Sigmoid colon (tissue), 7 donors: Measurements from ENCODE around the gene HLTF. TPM values are rescaled to one million over a fixed set of nuclear protein-coding genes. Genes with fewer than 3 reads are reported as not detected.

Experiments
- DNase-seq: peaks from one replicate; pipeline ENCODE4 v3.0.0-alpha.2; 2019
- H3K27ac ChIP-seq, 4 donors: fragments of 200-600 bp; sonication (generic); one replicate each; pipeline ENCODE4 v1.5.1; 2016 to 2019; ENCODE audit warnings: mild to moderate bottlenecking in 1 of 4
- H3K27me3 ChIP-seq, 3 donors: fragments of 200-600 bp; sonication (generic); one replicate each; pipeline ENCODE4 v1.5.1; 2019; ENCODE audit warnings: mild to moderate bottlenecking in 1 of 3
- H3K36me3 ChIP-seq, 4 donors: fragments of 200-600 bp; sonication (generic); one replicate each; pipeline ENCODE4 v1.5.1; 2016 to 2019
- H3K4me1 ChIP-seq, 4 donors: fragments of 200-600 bp; sonication (generic); one replicate each; pipeline ENCODE4 v1.5.1; 2017 to 2019
- H3K4me3 ChIP-seq, 4 donors: fragments of 200-600 bp; sonication (generic); one replicate each; pipeline ENCODE4 v1.5.1; 2017 to 2019; ENCODE audit warnings: mild to moderate bottlenecking in 2 of 4, moderate library complexity in 1 of 4
- H3K9me3 ChIP-seq, 4 donors: fragments of 200-600 bp in 3 of 4; sonication (generic) in 3 of 4; one replicate each; pipeline versions ENCODE4 v1.5.1 to v1.6.1; 2013 to 2019
- EP300 ChIP-seq, 4 donors: sonication (generic); formaldehyde crosslinking; IDR thresholded peaks; one replicate each; pipeline ENCODE4 v1.6.1; 2017; ENCODE audit warnings: antibody characterized with exemption in 4 of 4
- POLR2A ChIP-seq, 2 donors: fragments of 450-650 bp; IDR thresholded peaks; one replicate each; pipeline ENCODE4 v1.6.1; 2016; ENCODE audit warnings: antibody characterized with exemption in 2 of 2, mild to moderate bottlenecking in 2 of 2, moderate library complexity in 2 of 2
- POLR2AphosphoS5 ChIP-seq, 4 donors: sonication (generic); formaldehyde crosslinking; IDR thresholded peaks; one replicate each; pipeline ENCODE4 v1.6.1; 2017; ENCODE audit warnings: antibody characterized with exemption in 4 of 4
- WGBS, 2 donors: extraction: QIAGEN DNeasy Blood & Tissue Kit; methylation state at CpG; one replicate each; pipeline ENCODE4 v1.1.7; 2013; 5-methylcytosine and 5-hydroxymethylcytosine counted together
- intact Hi-C: fragments of 100-400 bp; cut with DNase I; formaldehyde crosslinking; loops from one replicate; pipeline ENCODE4 v1.15.1; 2023
- polyA plus RNA-seq, 3 donors: library from polyadenylated mRNA; stranded (reverse); fragments of 200-250 nt; gene quantifications; one replicate each; pipeline ENCODE4 v1.2.3, GENCODE V29; 2013
- total RNA-seq, 4 donors: library from RNA; depleted of rRNA; stranded (reverse); fragments of >200 nt; gene quantifications; one replicate each; pipeline ENCODE4 v1.1.0, GENCODE V29; 2016
- TF ChIP-seq, protein P1 (sequence below), 4 experiments: fragments of 450-650 bp in 3 of 4; fragments of 200-600 bp in 1 of 4; IDR thresholded peaks; one replicate each; pipeline ENCODE4 v1.5.1; 2016 to 2019; ENCODE audit warnings: antibody characterized with exemption in 4 of 4, mild to moderate bottlenecking in 3 of 4, moderate library complexity in 2 of 4
- donor health status: healthy with polysubstance abuse.
- donor health status: Bipolar disorder and iron deficiency.
- donor health status: healthy.

HLTF gene
- total and polyA plus RNA-seq, 7 donors = 1.8 to 43.9 (median 24.4) TPM

DNA sequence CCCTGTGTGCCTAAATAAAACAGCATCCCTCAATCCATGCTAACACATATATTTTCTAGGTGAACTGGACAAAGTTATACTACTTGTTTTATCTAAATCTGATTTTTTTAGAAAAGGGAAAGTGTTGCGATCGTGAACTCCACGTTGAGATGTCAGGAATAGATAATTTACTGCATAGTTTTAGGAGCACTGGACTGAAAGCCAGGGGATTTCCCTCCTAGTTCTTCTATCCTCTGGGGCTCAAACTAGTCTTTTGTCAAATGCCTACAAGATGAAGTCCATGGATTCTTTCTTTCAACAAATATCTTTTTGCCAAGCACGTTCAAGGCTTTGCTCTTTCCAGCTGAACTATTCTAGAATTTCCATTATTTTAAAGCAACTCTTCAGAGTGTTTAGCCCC lies 42.5 kb upstream of the HLTF start:
- 14 to 17% methylated on average over 4 of the region's 4 CpGs for WGBS, 2 donors
- peaks cover 0 to 36% (median 24%) of the 10 kb centered on the region in 4 donors for H3K4me1 ChIP-seq
- H3K27me3 ChIP-seq = no peaks in the 10 kb centered on the region
- peak overlapping the region; percentile 61 to 99 (median 89) for H3K4me3 ChIP-seq
- intact Hi-C loops = loop anchor here (10.0 kb wide), 1 partner anchor 366 kb away; no protein-coding TSS in a partner anchor
- H3K36me3 ChIP-seq = no peaks in the 10 kb centered on the region
- DNase-seq = no peak
- H3K9me3 ChIP-seq = no peaks in the 10 kb centered on the region
- peak overlapping the region; percentile 77 to 93 (median 86) for H3K27ac ChIP-seq
- TF ChIP-seq POLR2A (IDR thresholded peaks at IDR 0.05) (no peak), POLR2AphosphoS5 (IDR thresholded peaks at IDR 0.05) (no peak), EP300 (IDR thresholded peaks at IDR 0.05) (no peak)
- TF ChIP-seq, protein P1, sequence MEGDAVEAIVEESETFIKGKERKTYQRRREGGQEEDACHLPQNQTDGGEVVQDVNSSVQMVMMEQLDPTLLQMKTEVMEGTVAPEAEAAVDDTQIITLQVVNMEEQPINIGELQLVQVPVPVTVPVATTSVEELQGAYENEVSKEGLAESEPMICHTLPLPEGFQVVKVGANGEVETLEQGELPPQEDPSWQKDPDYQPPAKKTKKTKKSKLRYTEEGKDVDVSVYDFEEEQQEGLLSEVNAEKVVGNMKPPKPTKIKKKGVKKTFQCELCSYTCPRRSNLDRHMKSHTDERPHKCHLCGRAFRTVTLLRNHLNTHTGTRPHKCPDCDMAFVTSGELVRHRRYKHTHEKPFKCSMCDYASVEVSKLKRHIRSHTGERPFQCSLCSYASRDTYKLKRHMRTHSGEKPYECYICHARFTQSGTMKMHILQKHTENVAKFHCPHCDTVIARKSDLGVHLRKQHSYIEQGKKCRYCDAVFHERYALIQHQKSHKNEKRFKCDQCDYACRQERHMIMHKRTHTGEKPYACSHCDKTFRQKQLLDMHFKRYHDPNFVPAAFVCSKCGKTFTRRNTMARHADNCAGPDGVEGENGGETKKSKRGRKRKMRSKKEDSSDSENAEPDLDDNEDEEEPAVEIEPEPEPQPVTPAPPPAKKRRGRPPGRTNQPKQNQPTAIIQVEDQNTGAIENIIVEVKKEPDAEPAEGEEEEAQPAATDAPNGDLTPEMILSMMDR (IDR thresholded peaks at IDR 0.05) = no peak

DNA sequence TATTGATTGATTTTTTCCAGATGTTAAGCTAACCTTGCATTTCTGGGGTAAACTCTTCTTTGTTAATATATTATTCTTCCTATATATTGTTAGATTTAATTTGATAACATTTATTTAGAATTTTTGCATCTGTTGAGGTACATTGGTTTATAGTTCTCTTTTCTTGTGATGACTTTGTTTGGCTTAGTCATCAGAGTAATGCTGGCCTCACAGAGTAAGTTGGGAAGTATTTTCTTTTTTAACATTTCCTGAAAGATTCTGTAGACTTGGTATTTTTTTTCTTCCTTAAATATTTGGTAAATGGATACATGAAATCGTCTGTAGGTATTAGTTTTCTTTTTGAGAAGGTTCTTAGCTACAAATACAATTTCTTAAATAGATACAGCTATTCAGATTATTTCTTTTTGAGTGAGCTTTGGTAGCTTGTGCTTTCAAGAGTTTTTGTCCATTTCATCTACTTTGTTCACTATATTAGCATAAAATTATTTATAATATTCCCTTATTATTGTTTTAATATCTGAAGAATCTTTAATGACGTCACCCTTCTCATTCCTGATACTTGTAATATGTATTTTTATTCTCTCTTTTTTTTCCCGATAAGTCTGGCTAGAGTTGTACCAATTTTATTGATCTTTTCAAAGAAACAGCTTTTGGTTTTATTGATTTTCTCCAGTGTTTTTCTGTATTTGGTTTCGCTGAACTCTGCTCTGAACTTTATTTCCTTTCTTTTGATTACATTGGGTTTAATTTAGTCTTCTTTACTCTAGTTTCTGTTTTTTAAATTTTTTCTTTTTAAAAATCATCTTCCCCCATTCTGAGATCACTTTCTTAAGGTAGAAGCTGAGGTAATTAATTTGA lies 36.6 kb upstream of the HLTF start:
- Histone ChIP-seq H3K27me3 (no peaks in the 10 kb centered on the region), H3K9me3 (no peaks in the 10 kb centered on the region), H3K27ac (no peak overlapping the region), H3K4me1 (peaks cover 0 to 6% (median 0%) of the 10 kb centered on the region in 4 donors), H3K36me3 (no peaks in the 10 kb centered on the region), H3K4me3 (no peak overlapping the region)
- no peak for TF ChIP-seq POLR2A (IDR thresholded peaks at IDR 0.05)
- TF ChIP-seq POLR2AphosphoS5 (IDR thresholded peaks at IDR 0.05) = no peak
- TF ChIP-seq, protein P1 (IDR thresholded peaks at IDR 0.05) = no peak
- TF ChIP-seq EP300 (IDR thresholded peaks at IDR 0.05) = no peak
- no peak for DNase-seq
- WGBS, 2 donors = 80 to 81% methylated on average over 4 of the region's 4 CpGs
- intact Hi-C loops = loop anchor here (10.0 kb wide), 1 partner anchor 372 kb away; no protein-coding TSS in a partner anchor

DNA sequence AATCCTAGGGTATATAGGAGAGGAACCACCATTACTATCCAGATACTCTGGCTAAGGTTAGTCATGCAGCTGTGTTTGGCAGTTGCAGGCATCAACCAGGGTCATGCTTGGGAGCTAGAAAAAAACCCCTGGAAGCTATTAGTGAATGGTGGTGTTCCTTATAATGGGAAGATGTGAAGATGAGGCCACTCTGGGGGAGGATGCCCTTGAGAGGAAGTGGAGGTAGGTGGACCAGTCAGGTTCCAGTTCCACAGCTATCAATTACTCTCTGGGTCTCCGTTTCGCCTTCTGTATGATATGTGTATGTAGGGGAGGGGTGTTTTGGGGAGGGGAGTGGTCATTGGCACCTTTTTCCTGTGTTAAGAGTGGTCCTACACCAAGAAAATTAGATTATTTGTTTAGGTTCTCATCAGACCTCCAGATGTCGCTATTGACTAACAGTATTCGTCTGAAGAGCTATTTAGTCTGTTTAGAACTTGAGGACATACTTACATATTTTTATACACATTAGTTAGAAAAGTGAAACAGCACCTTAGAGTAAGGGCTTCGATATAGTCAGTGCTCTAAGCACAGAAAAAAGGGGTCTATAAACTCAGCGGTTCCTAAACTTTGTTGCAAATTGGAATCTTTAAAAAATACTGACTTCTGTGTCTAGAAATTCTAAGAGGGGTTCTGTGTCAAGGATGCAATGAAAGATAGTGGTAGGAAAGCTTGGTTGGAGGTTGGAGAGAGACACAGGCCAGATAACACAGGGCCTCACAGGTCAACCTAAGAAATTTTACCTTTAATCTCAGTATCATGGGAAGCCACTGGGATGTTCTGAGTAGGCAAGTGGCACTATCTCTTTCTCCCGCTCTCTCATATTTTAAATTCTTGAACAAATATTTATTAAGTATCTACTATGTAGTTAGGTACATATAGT lies 34.0 kb upstream of the HLTF start:
- WGBS, 2 donors = 20 to 22% methylated on average over 7 of the region's 7 CpGs

DNA sequence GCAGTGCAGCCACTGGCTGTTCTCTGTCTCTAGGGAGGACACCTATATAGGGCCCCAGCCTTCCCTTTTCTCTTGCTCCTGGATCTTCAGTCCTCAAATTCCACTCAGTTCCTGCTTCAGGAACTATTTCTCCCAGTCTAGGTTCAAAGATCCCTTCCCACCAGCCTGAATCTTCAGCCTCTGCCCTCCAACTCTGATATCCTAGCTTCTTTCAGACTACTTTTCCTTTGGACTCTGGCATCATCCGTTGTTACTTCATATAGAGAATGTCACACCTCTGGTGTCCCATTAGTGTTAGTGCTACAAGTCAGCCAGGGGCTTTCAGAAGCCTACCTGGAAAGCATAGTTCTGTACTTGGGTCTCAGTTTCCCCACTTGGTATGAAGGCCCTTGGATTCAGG lies 33.1 kb upstream of the HLTF start:
- Histone ChIP-seq H3K27me3 (no peaks in the 10 kb centered on the region), H3K9me3 (no peaks in the 10 kb centered on the region), H3K4me1 (peaks cover 0 to 15% (median 8%) of the 10 kb centered on the region in 4 donors), H3K4me3 (no peak overlapping the region), H3K36me3 (no peaks in the 10 kb centered on the region), H3K27ac (no peak overlapping the region)
- intact Hi-C loops = no loop called here
- 85 to 98% methylated on average over 1 of the region's 1 CpG for WGBS, 2 donors
- TF ChIP-seq EP300 (IDR thresholded peaks at IDR 0.05) (no peak), POLR2A (IDR thresholded peaks at IDR 0.05) (no peak), POLR2AphosphoS5 (IDR thresholded peaks at IDR 0.05) (no peak)
- TF ChIP-seq, protein P1 (IDR thresholded peaks at IDR 0.05) = no peak
- DNase-seq = no peak

More for the DNA sequence above, 34.0 kb upstream of the HLTF start:
- Histone ChIP-seq H3K36me3 (no peaks in the 10 kb centered on the region), H3K27ac (no peak overlapping the region), H3K4me1 (peaks cover 0 to 6% (median under 1%) of the 10 kb centered on the region in 4 donors), H3K27me3 (no peaks in the 10 kb centered on the region), H3K9me3 (no peaks in the 10 kb centered on the region), H3K4me3 (no peak overlapping the region)
- intact Hi-C loops = loop anchor here (2.0 to 10.0 kb wide), 2 partner anchors 152 to 374 kb away; no protein-coding TSS in a partner anchor
- no peak for DNase-seq
- TF ChIP-seq POLR2A (IDR thresholded peaks at IDR 0.05) (no peak), EP300 (IDR thresholded peaks at IDR 0.05) (no peak), POLR2AphosphoS5 (IDR thresholded peaks at IDR 0.05) (no peak)
- TF ChIP-seq, protein P1 (IDR thresholded peaks at IDR 0.05) = peak; percentile 32 to 55 (median 47)
